Islet precursor cell (in vitro differentiated cells): ENCODE measurements around the gene ZBTB43.

Source experiments
- DNase-seq: peaks from one replicate; pipeline ENCODE4 v3.0.0-alpha.2; 2018

ZBTB43 gene

GRCh38 chr9:126860077-126860756 is 55.4 kb downstream of the ZBTB43 start, which contains the start of gene ZBTB34:
Gene ZBTB34, plus strand, starts transcription at chr9:126860639. Its CDS starts 18,761 bp downstream, at chr9:126879400.
- DNase-seq = peak; percentile 81

GRCh38 chr9:126860757-126861466 is 56.1 kb downstream of the ZBTB43 start:
- peak; percentile 72 for DNase-seq

- DNase-seq = no peak
Observed at GRCh38 chr9:126861707-126862103, 56.9 kb downstream of the ZBTB43 start.

GRCh38 chr9:126862104-126862761 is 57.4 kb downstream of the ZBTB43 start:
- no peak for DNase-seq

GRCh38 chr9:126864771-126865170 is 59.9 kb downstream of the ZBTB43 start:
- no peak for DNase-seq

GRCh38 chr9:126869368-126869767 is 64.5 kb downstream of the ZBTB43 start:
- peak; percentile 38 for DNase-seq

GRCh38 chr9:126872516-126872915 is 67.7 kb downstream of the ZBTB43 start:
- DNase-seq = no peak

GRCh38 chr9:126874546-126875314 is 69.9 kb downstream of the ZBTB43 start:
- no peak for DNase-seq

GRCh38 chr9:126875756-126876510 is 71.1 kb downstream of the ZBTB43 start:
- DNase-seq = no peak

GRCh38 chr9:126876531-126876930 is 71.7 kb downstream of the ZBTB43 start:
- no peak for DNase-seq

GRCh38 chr9:126877418-126877817 is 72.6 kb downstream of the ZBTB43 start:
- DNase-seq = no peak

- no peak for DNase-seq
Observed at GRCh38 chr9:126879288-126879687, 74.4 kb downstream of the ZBTB43 start.

GRCh38 chr9:126880226-126880946 is 75.5 kb downstream of the ZBTB43 start:
- no peak for DNase-seq

GRCh38 chr9:126880947-126881332 is 76.1 kb downstream of the ZBTB43 start:
- no peak for DNase-seq

GRCh38 chr9:126882746-126883145 is 77.9 kb downstream of the ZBTB43 start:
- no peak for DNase-seq

GRCh38 chr9:126883636-126884035 is 78.8 kb downstream of the ZBTB43 start:
- no peak for DNase-seq

- DNase-seq = peak; percentile 44
Observed at GRCh38 chr9:126885131-126885641, 80.3 kb downstream of the ZBTB43 start.

- no peak for DNase-seq
Observed at GRCh38 chr9:126886034-126886822, 81.4 kb downstream of the ZBTB43 start.

GRCh38 chr9:126886897-126887296 is 82.1 kb downstream of the ZBTB43 start:
- DNase-seq = no peak
